ENCODE data around the gene CENATAC. TPM values are rescaled to one million over a fixed set of nuclear protein-coding genes. Genes with fewer than 3 reads are reported as not detected.

CENATAC gene
- total RNA-seq, 1 experiment from 2014 or later = 185 TPM

- H3K27ac Mint-ChIP-seq (ENCODE audit: unreplicated experiment) = peak overlapping the region; percentile 94
- intact Hi-C loops (cut with micrococcal nuclease; ENCODE audit: unreplicated experiment) = loop anchor here (1.0 kb wide), 3 partner anchors 20 to 59 kb away; partner anchors contain the start of genes HYOU1, RPS25 and TRAPPC4
- no peaks in the 10 kb centered on the region for H3K27me3 ChIP-seq (replicated peaks; ENCODE audit: control insufficient read depth, insufficient read depth, low read length)
- peaks cover 17% of the 10 kb centered on the region for H3K4me1 ChIP-seq
- TF ChIP-seq, protein P1, sequence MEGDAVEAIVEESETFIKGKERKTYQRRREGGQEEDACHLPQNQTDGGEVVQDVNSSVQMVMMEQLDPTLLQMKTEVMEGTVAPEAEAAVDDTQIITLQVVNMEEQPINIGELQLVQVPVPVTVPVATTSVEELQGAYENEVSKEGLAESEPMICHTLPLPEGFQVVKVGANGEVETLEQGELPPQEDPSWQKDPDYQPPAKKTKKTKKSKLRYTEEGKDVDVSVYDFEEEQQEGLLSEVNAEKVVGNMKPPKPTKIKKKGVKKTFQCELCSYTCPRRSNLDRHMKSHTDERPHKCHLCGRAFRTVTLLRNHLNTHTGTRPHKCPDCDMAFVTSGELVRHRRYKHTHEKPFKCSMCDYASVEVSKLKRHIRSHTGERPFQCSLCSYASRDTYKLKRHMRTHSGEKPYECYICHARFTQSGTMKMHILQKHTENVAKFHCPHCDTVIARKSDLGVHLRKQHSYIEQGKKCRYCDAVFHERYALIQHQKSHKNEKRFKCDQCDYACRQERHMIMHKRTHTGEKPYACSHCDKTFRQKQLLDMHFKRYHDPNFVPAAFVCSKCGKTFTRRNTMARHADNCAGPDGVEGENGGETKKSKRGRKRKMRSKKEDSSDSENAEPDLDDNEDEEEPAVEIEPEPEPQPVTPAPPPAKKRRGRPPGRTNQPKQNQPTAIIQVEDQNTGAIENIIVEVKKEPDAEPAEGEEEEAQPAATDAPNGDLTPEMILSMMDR (IDR thresholded peaks at IDR 0.05; ENCODE audit: insufficient read depth in 1 of 2, low read depth in 1 of 2, low read length in 1 of 2, severe bottlenecking in 1 of 2, unreplicated experiment in 1 of 2) = no peak
- no peaks in the 10 kb centered on the region for H3K27me3 Mint-ChIP-seq (ENCODE audit: insufficient read depth, unreplicated experiment)
- no peak for DNase-seq
- H3K4me3 ChIP-seq (ENCODE audit: low read depth, low read length) = peak overlapping the region; percentile 75
- peak overlapping the region; percentile 96 for H3K4me3 Mint-ChIP-seq (ENCODE audit: unreplicated experiment)
- ChIA-PET POLR2A (interaction anchor here (0.5 to 2.6 kb wide), 13 partner anchors 12 to 123 kb away, joined by 3 to 24 read pairs (median 6); partner anchors contain the start of genes DPAGT1, RPS25, TRAPPC4 and VPS11), CTCF (interaction anchor here (0.7 to 1.1 kb wide), 4 partner anchors 57 to 309 kb away, joined by 3 to 5 read pairs (median 3); no protein-coding TSS in a partner anchor)
- H3K4me1 Mint-ChIP-seq (ENCODE audit: low read depth, unreplicated experiment) = peaks cover 24% of the 10 kb centered on the region
- H3K9me3 ChIP-seq = no peaks in the 10 kb centered on the region
- H3K9me3 Mint-ChIP-seq (ENCODE audit: unreplicated experiment) = no peaks in the 10 kb centered on the region
- BruUV-seq (replicated peaks) = no TSS peak
- peaks cover 15% of the 10 kb centered on the region for H3K36me3 ChIP-seq (ENCODE audit: control insufficient read depth, insufficient read depth, low read length)
- peaks cover 59% of the 10 kb centered on the region for H3K36me3 Mint-ChIP-seq (ENCODE audit: insufficient read depth, unreplicated experiment)
Observed at GRCh38 chr11:118998388-118998717, 415 bp downstream of the CENATAC start.

GRCh38 chr11:118998822-118999221 is 884 bp downstream of the CENATAC start:
- TF ChIP-seq, protein P1 (IDR thresholded peaks at IDR 0.05; ENCODE audit: insufficient read depth in 1 of 2, low read depth in 1 of 2, low read length in 1 of 2, severe bottlenecking in 1 of 2, unreplicated experiment in 1 of 2) = no peak
- Mint-ChIP-seq H3K36me3 (ENCODE audit: insufficient read depth, unreplicated experiment) (peaks cover 63% of the 10 kb centered on the region), H3K27ac (ENCODE audit: unreplicated experiment) (peak overlapping the region; percentile 94), H3K4me3 (ENCODE audit: unreplicated experiment) (peak overlapping the region; percentile 96), H3K27me3 (ENCODE audit: insufficient read depth, unreplicated experiment) (no peaks in the 10 kb centered on the region), H3K4me1 (ENCODE audit: low read depth, unreplicated experiment) (peaks cover 24% of the 10 kb centered on the region), H3K9me3 (ENCODE audit: unreplicated experiment) (no peaks in the 10 kb centered on the region)
- Histone ChIP-seq H3K27me3 (replicated peaks; ENCODE audit: control insufficient read depth, insufficient read depth, low read length) (no peaks in the 10 kb centered on the region), H3K9me3 (no peaks in the 10 kb centered on the region), H3K4me3 (ENCODE audit: low read depth, low read length) (peak overlapping the region; percentile 75), H3K36me3 (ENCODE audit: control insufficient read depth, insufficient read depth, low read length) (peaks cover 15% of the 10 kb centered on the region), H3K4me1 (peaks cover 17% of the 10 kb centered on the region)
- peak; percentile 86 to 87 for DNase-seq
- ChIA-PET CTCF (interaction anchor here (0.7 to 1.0 kb wide), 3 partner anchors 57 to 309 kb away, joined by 3 to 5 read pairs (median 3); no protein-coding TSS in a partner anchor), POLR2A (interaction anchor here (0.5 to 2.6 kb wide), 13 partner anchors 11 to 563 kb away, joined by 3 to 24 read pairs (median 4); partner anchors contain the start of genes HMBS, RPS25 and TRAPPC4)
- TSS peak; percentile 52 for BruUV-seq (replicated peaks)
- intact Hi-C loops (cut with micrococcal nuclease; ENCODE audit: unreplicated experiment) = loop anchor here (1.0 kb wide), 3 partner anchors 19 to 58 kb away; partner anchors contain the start of genes HYOU1, RPS25 and TRAPPC4

- no peak for DNase-seq
- Mint-ChIP-seq H3K4me3 (ENCODE audit: unreplicated experiment) (peak overlapping the region; percentile 25), H3K36me3 (ENCODE audit: insufficient read depth, unreplicated experiment) (peaks cover 84% of the 10 kb centered on the region), H3K4me1 (ENCODE audit: low read depth, unreplicated experiment) (peaks cover 24% of the 10 kb centered on the region), H3K9me3 (ENCODE audit: unreplicated experiment) (no peaks in the 10 kb centered on the region), H3K27me3 (ENCODE audit: insufficient read depth, unreplicated experiment) (no peaks in the 10 kb centered on the region), H3K27ac (ENCODE audit: unreplicated experiment) (no peak overlapping the region)
- no TSS peak for BruUV-seq (replicated peaks)
- CTCF ChIA-PET = interaction anchor here (0.9 kb wide), 1 partner anchor 70 kb away, joined by 3 read pairs; no protein-coding TSS in a partner anchor
- Histone ChIP-seq H3K4me3 (ENCODE audit: low read depth, low read length) (no peak overlapping the region), H3K27me3 (replicated peaks; ENCODE audit: control insufficient read depth, insufficient read depth, low read length) (no peaks in the 10 kb centered on the region), H3K9me3 (no peaks in the 10 kb centered on the region), H3K36me3 (ENCODE audit: control insufficient read depth, insufficient read depth, low read length) (peaks cover 15% of the 10 kb centered on the region), H3K4me1 (peaks cover 12% of the 10 kb centered on the region)
- POLR2A ChIA-PET = no interaction called here
- intact Hi-C loops (cut with micrococcal nuclease; ENCODE audit: unreplicated experiment) = no loop called here
- TF ChIP-seq, protein P1 (IDR thresholded peaks at IDR 0.05; ENCODE audit: insufficient read depth in 1 of 2, low read depth in 1 of 2, low read length in 1 of 2, severe bottlenecking in 1 of 2, unreplicated experiment in 1 of 2) = no peak
Observed at GRCh38 chr11:119000906-119001305, 3.0 kb downstream of the CENATAC start.

Data from Caco-2 (cell line).